Mammary epithelial cell (primary cell): ENCODE results near the gene AHDC1.

Experiments used
- EZH2 ChIP-seq: IDR thresholded peaks from 2 replicates; pipeline ENCODE4 v1.6.1; 2012; ENCODE audit warnings: low read length, inconsistent platforms, borderline replicate concordance
- TF ChIP-seq, protein P1 (sequence below), 2 donors: IDR thresholded peaks in 1 of 2; conservative IDR thresholded peaks in 1 of 2; 2 replicates each; pipeline ENCODE4 v1.5.1; 2011 to 2012; ENCODE audit warnings: inconsistent platforms in 2 of 2, low read length in 2 of 2, mild to moderate bottlenecking in 2 of 2, control low read depth in 1 of 2, low read depth in 1 of 2; ENCODE audit not compliant: insufficient read depth in 1 of 2; ENCODE audit errors: extremely low read depth in 1 of 2

DNA sequence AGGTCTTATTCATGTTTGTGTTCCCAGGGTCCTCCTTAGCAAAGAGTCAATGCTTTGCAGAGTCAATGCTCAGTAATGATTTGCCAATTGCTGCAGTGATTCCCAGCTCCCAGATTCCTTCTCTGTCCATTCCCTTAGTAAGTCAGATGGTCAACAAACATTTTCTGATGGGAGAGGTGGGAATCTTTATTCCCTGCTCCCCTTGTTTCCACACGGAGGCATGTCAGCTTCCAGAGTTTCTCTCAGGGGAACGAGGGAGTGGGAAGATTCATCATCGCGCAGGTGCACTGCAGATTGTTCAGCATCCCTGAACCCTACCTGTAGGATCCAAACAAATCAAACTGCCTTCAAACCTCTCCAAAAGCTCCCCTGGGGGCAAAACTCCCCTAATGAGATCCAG lies 7.5 kb upstream of the AHDC1 start:
- TF ChIP-seq, protein P1, sequence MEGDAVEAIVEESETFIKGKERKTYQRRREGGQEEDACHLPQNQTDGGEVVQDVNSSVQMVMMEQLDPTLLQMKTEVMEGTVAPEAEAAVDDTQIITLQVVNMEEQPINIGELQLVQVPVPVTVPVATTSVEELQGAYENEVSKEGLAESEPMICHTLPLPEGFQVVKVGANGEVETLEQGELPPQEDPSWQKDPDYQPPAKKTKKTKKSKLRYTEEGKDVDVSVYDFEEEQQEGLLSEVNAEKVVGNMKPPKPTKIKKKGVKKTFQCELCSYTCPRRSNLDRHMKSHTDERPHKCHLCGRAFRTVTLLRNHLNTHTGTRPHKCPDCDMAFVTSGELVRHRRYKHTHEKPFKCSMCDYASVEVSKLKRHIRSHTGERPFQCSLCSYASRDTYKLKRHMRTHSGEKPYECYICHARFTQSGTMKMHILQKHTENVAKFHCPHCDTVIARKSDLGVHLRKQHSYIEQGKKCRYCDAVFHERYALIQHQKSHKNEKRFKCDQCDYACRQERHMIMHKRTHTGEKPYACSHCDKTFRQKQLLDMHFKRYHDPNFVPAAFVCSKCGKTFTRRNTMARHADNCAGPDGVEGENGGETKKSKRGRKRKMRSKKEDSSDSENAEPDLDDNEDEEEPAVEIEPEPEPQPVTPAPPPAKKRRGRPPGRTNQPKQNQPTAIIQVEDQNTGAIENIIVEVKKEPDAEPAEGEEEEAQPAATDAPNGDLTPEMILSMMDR (conservative IDR thresholded peaks at IDR 0.05 in 1 of 2, IDR thresholded peaks at IDR 0.05 in 1 of 2; ENCODE audit: extremely low read depth in 1 of 2, insufficient read depth in 1 of 2, low read depth in 1 of 2, low read length in 2 of 2) = no peak
- TF ChIP-seq EZH2 = no peak
